HG02623 (cell line): Measurements from ENCODE around the gene VSIG10.
"Not testable (repeated sequence)": the region's sequence is repeated elsewhere in the genome, so short reads cannot be mapped to it uniquely, and the experiment has no call there.

Source experiments
- ATAC-seq: cut with Tn5 transposase; IDR thresholded peaks from one replicate; pipeline ENCODE4 v1.9.1; 2021; ENCODE audit warnings: moderate library complexity; ENCODE audit not compliant: unreplicated experiment

Gene VSIG10

DNA sequence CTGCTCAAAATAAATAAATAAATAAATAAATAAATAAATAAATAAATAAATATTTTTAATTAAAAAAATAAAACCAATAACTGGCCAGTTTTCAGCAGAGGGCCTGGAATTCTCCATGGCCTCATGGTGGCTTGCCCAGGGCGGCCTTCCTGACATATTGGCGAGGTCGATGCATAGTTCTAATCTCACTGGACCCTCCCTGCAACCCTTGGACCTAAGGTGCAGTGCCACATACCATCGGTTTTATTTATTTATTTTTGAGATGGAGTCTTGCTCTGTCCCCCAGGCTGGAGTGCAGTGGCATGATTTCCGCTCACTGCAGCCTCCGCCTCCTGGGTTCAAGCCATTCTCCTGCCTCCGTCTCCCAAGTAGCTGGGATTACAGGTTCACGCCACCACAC is 3.9 kb upstream of the VSIG10 start:
- no peak for ATAC-seq

- no peak for ATAC-seq
Observed at GRCh38 chr12:118107011-118107410, 3.2 kb upstream of the VSIG10 start.

GRCh38 chr12:118103201-118103600 is 610 bp downstream of the VSIG10 start:
- ATAC-seq = no peak

DNA sequence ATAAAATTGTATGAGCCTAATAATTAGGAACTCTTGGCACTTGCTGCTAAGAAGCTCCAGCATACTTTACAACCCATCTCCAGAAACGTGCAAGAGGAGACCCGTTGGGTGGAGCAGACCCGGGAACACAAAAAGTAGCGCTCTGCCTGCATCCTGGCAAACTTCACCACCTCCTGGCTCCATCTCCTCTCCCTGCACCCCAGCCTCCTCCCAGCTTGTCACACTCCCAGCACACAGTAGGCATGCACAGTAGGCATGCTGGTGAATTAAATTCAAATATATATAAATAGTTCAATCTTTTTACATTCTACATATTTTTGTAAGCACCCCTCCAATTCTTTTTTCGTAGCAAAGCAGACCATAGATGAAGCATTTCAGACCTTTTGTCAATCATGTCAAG is 1.2 kb downstream of the VSIG10 start:
- no peak for ATAC-seq

GRCh38 chr12:118102070-118102469 is 1.7 kb downstream of the VSIG10 start:
- ATAC-seq = no peak

- ATAC-seq = no peak
Observed at GRCh38 chr12:118101051-118101450, 2.8 kb downstream of the VSIG10 start.

GRCh38 chr12:118098911-118099671 is 4.7 kb downstream of the VSIG10 start:
- no peak for ATAC-seq

DNA sequence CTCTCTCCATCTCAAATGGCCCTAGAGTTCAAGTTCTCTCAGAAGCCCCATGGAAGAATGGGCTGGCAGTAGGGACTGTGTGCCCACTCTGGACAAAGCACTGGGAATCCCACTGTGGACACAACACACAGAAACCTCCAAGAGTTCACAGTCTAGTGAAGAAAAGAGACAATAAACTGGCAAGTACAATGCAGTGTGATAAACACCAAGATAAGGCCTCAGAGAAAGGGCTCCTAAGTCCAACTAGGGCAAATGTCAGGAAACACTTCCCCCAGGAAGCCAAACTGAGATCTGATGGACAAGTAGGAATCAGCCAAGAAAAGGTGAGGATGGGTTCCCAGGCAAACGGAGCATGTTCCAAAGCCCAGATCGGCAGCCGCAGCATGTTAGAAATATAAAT is 5.4 kb downstream of the VSIG10 start:
- no peak for ATAC-seq

- ATAC-seq = no peak
Observed at GRCh38 chr12:118094039-118094438, 9.8 kb downstream of the VSIG10 start.

- ATAC-seq = no peak
Observed at GRCh38 chr12:118089782-118090181, 14.0 kb downstream of the VSIG10 start.

DNA sequence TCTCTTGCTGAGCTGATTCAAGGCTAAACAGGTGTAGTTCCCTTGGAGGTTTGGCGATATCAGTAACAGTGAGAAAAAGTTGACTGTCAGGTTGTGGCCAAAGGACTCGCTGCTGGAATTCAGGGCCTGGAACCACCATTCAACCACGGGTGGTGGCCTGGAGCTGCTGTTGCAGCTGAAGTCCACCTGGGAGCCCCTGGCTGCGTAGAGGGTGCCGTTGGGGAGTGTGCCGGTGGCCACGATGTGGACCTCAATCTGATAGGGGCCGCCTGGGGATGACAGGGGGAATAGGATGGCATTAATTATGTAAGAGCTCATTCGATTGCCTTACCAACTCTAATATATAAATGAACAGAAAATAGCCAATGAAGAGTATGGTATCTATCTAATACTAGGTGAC is 21.6 kb downstream of the VSIG10 start:
- no peak for ATAC-seq

- ATAC-seq = not testable (repeated sequence)
Observed at GRCh38 chr12:118081521-118081920, 22.3 kb downstream of the VSIG10 start.

DNA sequence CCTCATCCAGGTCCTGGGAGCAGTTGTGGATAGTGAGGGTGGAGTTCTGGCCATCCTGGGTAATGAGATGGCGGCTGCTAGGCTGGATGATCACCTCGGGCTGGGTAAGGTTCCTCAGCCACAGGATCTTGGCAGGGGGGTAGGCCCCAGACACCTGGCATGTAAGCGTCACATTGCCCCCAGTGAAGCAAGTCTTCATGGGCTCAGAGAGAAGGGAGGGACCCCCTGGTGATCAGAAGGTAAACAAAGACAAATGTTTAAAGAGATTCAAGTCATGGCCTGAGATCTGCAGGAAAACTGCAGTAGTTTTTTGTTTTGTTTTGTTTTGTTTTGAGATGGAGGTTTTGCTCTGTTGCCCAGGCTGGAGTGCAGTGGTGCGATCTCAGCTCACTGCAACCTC is 30.0 kb downstream of the VSIG10 start:
- ATAC-seq = no peak

- ATAC-seq = no peak
Observed at GRCh38 chr12:118070650-118071049, 33.2 kb downstream of the VSIG10 start.

DNA sequence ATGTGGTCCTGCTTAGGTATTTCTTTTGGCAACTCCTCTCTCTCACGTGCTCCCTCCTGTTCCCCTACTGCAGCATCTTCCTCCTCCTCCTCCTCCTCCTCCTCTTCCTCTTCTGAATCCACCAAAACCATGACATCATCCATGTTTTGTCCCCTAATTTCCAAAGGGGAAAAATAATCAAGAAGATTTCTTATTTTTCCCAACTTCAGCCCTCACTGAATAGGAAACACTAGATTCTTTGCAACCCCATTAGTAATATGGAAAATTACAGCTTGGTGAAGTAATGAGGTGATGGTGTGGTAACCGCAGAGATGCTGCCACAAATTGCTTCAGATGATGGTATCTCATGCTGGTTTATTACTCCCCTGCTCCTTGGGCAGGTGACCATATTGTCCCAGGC is 35.4 kb downstream of the VSIG10 start:
- ATAC-seq = no peak

GRCh38 chr12:118065380-118065779 is 38.4 kb downstream of the VSIG10 start:
- no peak for ATAC-seq

DNA sequence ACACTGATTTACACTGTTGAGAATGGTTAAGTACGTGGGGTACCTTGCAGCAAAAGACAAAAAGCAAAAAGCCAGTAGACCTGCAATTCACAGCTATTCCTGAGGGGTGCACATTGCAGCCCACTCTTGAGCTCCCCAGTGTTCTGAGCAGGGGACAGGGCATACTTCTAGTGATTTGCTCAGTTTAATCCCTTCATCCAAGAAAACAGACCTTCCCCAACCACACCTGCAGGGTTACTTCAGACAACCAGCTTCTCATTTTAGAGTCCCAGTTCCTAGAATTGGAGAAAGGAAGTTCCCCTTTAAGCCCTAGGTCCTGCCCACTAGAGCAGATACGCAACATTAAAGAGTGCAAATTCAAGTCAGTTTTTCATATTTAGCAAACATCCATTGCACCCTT is 39.2 kb downstream of the VSIG10 start:
- ATAC-seq = no peak

DNA sequence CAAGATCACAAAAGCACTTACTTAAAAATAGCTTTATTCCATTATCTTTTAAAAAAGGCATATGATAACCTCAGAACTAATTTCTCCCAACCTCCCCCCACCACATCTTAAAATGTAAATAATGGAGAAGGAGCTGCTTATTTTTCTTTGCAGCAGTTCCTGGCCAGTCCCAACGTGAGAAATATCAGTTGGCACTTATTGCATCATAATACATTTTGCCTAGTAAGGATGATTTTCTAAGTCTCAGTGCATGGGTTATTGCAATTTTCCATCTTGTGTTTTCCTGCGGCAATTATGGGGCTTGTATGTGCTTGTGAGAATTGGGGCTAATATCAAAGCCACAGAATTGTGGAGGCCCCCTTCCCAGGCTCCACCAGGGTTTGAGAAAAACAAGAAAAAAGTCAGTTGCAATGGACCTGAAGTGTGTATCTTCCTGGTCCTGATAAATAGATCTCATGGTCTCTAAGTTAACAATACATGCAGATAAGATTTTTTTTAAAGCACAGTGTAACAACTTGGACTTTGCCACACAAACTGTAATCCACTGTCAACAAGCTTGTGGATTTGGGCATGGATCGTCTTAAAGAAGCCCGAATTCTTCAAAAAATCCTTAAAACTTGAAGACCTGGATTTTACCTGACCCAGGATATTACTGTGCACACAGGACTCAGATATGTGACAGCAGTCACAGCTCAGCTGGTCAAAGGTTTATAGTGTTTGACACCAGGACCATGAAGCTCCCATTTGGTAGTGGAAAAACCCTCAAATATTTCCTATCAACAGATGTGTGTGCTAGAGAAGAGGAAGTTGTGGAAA is 40.0 kb downstream of the VSIG10 start:
- no peak for ATAC-seq

GRCh38 chr12:118061873-118062843 is 41.7 kb downstream of the VSIG10 start:
- no peak for ATAC-seq

GRCh38 chr12:118061011-118061872 is 42.6 kb downstream of the VSIG10 start, which contains the start of gene WSB2:
Gene WSB2, minus strand, starts transcription at chr12:118061179. Its CDS starts 131 bp downstream, at chr12:118061048.
- no peak for ATAC-seq
